ENCODE measurements around the gene KRT82.

KRT82 gene

GRCh38 chr12:52369211-52369610 is 36.9 kb downstream of the KRT82 start:
- no peak for TF ChIP-seq CTCF (conservative IDR thresholded peaks at IDR 0.05; ENCODE audit: control insufficient read depth, insufficient read depth, low read depth, low read length)
- H3K4me3 ChIP-seq (ENCODE audit: control insufficient read depth, low read depth, low read length), result no peak overlapping the region
- DNase-seq (ENCODE audit: low read depth), result no peak

- H3K4me3 ChIP-seq (ENCODE audit: control insufficient read depth, low read depth, low read length), result no peak overlapping the region
- no peak for TF ChIP-seq CTCF (conservative IDR thresholded peaks at IDR 0.05; ENCODE audit: control insufficient read depth, insufficient read depth, low read depth, low read length)
- no peak for DNase-seq (ENCODE audit: low read depth)
Observed at GRCh38 chr12:52368508-52368907, 37.6 kb downstream of the KRT82 start.

- H3K4me3 ChIP-seq (ENCODE audit: control insufficient read depth, low read depth, low read length), result no peak overlapping the region
- TF ChIP-seq CTCF (conservative IDR thresholded peaks at IDR 0.05; ENCODE audit: control insufficient read depth, insufficient read depth, low read depth, low read length), result no peak
- no peak for DNase-seq (ENCODE audit: low read depth)
Observed at GRCh38 chr12:52367876-52368275, 38.3 kb downstream of the KRT82 start.

- H3K4me3 ChIP-seq (ENCODE audit: control insufficient read depth, low read depth, low read length), result no peak within 1 kb of the TSS
- no peak for DNase-seq (ENCODE audit: low read depth)
- TF ChIP-seq CTCF (conservative IDR thresholded peaks at IDR 0.05; ENCODE audit: control insufficient read depth, insufficient read depth, low read depth, low read length), result no peak
Observed at GRCh38 chr12:52366738-52367485, 39.2 kb downstream of the KRT82 start, which contains the start of gene KRT85. Gene KRT85, minus strand, starts transcription at chr12:52367481. Its CDS starts 76 bp downstream, at chr12:52367405.

- TF ChIP-seq CTCF (conservative IDR thresholded peaks at IDR 0.05; ENCODE audit: control insufficient read depth, insufficient read depth, low read depth, low read length), result no peak
- no peak overlapping the region for H3K4me3 ChIP-seq (ENCODE audit: control insufficient read depth, low read depth, low read length)
- DNase-seq (ENCODE audit: low read depth), result no peak
Observed at GRCh38 chr12:52364901-52365489, 41.1 kb downstream of the KRT82 start.

- DNase-seq (ENCODE audit: low read depth), result no peak
- H3K4me3 ChIP-seq (ENCODE audit: control insufficient read depth, low read depth, low read length), result no peak overlapping the region
- no peak for TF ChIP-seq CTCF (conservative IDR thresholded peaks at IDR 0.05; ENCODE audit: control insufficient read depth, insufficient read depth, low read depth, low read length)
Observed at GRCh38 chr12:52364061-52364460, 42.1 kb downstream of the KRT82 start.

All from fibroblast of mammary gland (primary cell).